MM.1S (cell line): ENCODE measurements around the gene GRIN3B.

Source experiments
- DNase-seq: peaks from one replicate; pipeline ENCODE4 v3.0.0-alpha.2; 2015
- H2AFZ ChIP-seq: fragments of 300-600 bp; sonication (generic); 2 replicates; pipeline ENCODE4 v1.6.0; 2016; ENCODE audit warnings: antibody characterized with exemption, low read length
- H3F3A ChIP-seq: fragments of 300-600 bp; sonication (generic); 2 replicates; pipeline ENCODE4 v1.6.1; 2016; ENCODE audit warnings: mild to moderate bottlenecking, antibody characterized with exemption, low read length, moderate library complexity, mixed read lengths; ENCODE audit not compliant: insufficient read depth
- H3K27ac ChIP-seq: fragments of 300-600 bp; sonication (generic); 2 replicates; pipeline ENCODE4 v1.5.1; 2016; ENCODE audit warnings: mild to moderate bottlenecking, low read length
- H3K27me3 ChIP-seq: fragments of 300-600 bp; sonication (generic); replicated peaks from 2 replicates; pipeline ENCODE4 v1.6.0; 2016; ENCODE audit warnings: low read length; ENCODE audit not compliant: insufficient read depth
- H3K36me3 ChIP-seq: fragments of 300-600 bp; sonication (generic); replicated peaks from 2 replicates; pipeline ENCODE4 v1.6.1; 2016; ENCODE audit warnings: mild to moderate bottlenecking, low read length, mixed read lengths; ENCODE audit not compliant: insufficient read depth
- H3K4me1 ChIP-seq: fragments of 300-600 bp; sonication (generic); 2 replicates; pipeline ENCODE4 v1.6.1; 2016; ENCODE audit warnings: low read length, mixed read lengths
- H3K4me2 ChIP-seq: fragments of 300-600 bp; sonication (generic); 2 replicates; pipeline ENCODE4 v1.6.0; 2016; ENCODE audit warnings: low read depth, low read length
- H3K4me3 ChIP-seq: fragments of 300-600 bp; sonication (generic); 2 replicates; pipeline ENCODE4 v1.5.1; 2016; ENCODE audit warnings: low read length, mixed read lengths
- H3K79me2 ChIP-seq: fragments of 300-600 bp; sonication (generic); 2 replicates; pipeline ENCODE4 v1.6.1; 2016; ENCODE audit warnings: mixed run types, low read length, mixed read lengths
- H3K9ac ChIP-seq: fragments of 300-600 bp; sonication (generic); 2 replicates; pipeline ENCODE4 v1.6.1; 2016; ENCODE audit warnings: low read length, mixed read lengths
- H3K9me2 ChIP-seq: fragments of 300-600 bp; sonication (generic); replicated peaks from 2 replicates; pipeline ENCODE4 v1.6.1; 2016; ENCODE audit warnings: mild to moderate bottlenecking, low read length, mixed read lengths; ENCODE audit not compliant: insufficient read depth
- H3K9me3 ChIP-seq: fragments of 300-600 bp; sonication (generic); replicated peaks from 2 replicates; pipeline ENCODE4 v1.6.1; 2016; ENCODE audit warnings: mild to moderate bottlenecking, low read length, mixed read lengths; ENCODE audit not compliant: insufficient read depth
- H4K20me1 ChIP-seq: fragments of 300-600 bp; sonication (generic); 2 replicates; pipeline ENCODE4 v1.6.1; 2016; ENCODE audit warnings: mild to moderate bottlenecking, low read length, moderate library complexity, mixed read lengths; ENCODE audit not compliant: insufficient read depth
- EZH2 ChIP-seq: fragments of 300-600 bp; sonication (generic); optimal IDR thresholded peaks from 2 replicates; pipeline ENCODE3; 2017; ENCODE audit warnings: low read depth, mild to moderate bottlenecking, antibody characterized with exemption, low read length, mixed read lengths
- EZH2phosphoT487 ChIP-seq: fragments of 300-600 bp; sonication (generic); IDR thresholded peaks from 2 replicates; pipeline ENCODE4 v1.6.1; 2018; ENCODE audit warnings: antibody characterized with exemption, low read length
- TF ChIP-seq, protein P1 (sequence below): fragments of 300-600 bp; sonication (generic); IDR thresholded peaks from 2 replicates; pipeline ENCODE4 v1.5.1; 2016; ENCODE audit warnings: antibody characterized with exemption, low read length, mixed read lengths

GRIN3B gene

DNA sequence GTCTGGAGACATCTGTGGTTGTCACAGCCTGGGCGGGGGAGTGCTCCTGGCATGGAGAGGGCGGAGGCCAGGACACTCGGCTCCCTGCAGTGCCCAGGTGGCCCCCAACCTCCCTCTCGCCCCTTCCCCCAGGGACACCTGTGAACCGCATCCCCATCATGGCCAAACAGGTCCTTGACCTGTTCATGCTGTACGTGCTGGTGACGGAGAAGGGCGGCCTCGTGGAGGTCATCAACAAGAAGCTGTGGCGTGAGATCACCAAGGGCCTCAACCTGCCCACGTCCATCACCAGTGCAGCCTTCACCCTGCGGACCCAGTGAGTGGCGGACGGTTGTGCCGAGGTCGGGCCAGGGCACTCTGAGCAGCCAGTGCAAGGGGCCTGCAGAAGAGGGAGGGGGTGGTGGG, 36.1 kb upstream of the GRIN3B start:
- DNase-seq, result no peak
- no peaks in the 10 kb centered on the region for H4K20me1 ChIP-seq
- H3K9ac ChIP-seq, result no peak overlapping the region
- H3K9me2 ChIP-seq, result no peaks in the 10 kb centered on the region
- TF ChIP-seq EZH2 (no peak), EZH2phosphoT487 (no peak)
- TF ChIP-seq, protein P1, sequence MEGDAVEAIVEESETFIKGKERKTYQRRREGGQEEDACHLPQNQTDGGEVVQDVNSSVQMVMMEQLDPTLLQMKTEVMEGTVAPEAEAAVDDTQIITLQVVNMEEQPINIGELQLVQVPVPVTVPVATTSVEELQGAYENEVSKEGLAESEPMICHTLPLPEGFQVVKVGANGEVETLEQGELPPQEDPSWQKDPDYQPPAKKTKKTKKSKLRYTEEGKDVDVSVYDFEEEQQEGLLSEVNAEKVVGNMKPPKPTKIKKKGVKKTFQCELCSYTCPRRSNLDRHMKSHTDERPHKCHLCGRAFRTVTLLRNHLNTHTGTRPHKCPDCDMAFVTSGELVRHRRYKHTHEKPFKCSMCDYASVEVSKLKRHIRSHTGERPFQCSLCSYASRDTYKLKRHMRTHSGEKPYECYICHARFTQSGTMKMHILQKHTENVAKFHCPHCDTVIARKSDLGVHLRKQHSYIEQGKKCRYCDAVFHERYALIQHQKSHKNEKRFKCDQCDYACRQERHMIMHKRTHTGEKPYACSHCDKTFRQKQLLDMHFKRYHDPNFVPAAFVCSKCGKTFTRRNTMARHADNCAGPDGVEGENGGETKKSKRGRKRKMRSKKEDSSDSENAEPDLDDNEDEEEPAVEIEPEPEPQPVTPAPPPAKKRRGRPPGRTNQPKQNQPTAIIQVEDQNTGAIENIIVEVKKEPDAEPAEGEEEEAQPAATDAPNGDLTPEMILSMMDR, result no peak
- H3F3A ChIP-seq, result no peaks in the 10 kb centered on the region
- H3K27ac ChIP-seq, result no peak overlapping the region
- H3K36me3 ChIP-seq, result peaks cover 10% of the 10 kb centered on the region; the same call in 1 of the 2 replicates
- H2AFZ ChIP-seq, result no peak overlapping the region
- no peaks in the 10 kb centered on the region for H3K27me3 ChIP-seq
- H3K4me3 ChIP-seq, result no peak overlapping the region
- H3K79me2 ChIP-seq, result no peaks in the 10 kb centered on the region
- no peak overlapping the region for H3K4me2 ChIP-seq
- no peaks in the 10 kb centered on the region for H3K4me1 ChIP-seq
- no peaks in the 10 kb centered on the region for H3K9me3 ChIP-seq

DNA sequence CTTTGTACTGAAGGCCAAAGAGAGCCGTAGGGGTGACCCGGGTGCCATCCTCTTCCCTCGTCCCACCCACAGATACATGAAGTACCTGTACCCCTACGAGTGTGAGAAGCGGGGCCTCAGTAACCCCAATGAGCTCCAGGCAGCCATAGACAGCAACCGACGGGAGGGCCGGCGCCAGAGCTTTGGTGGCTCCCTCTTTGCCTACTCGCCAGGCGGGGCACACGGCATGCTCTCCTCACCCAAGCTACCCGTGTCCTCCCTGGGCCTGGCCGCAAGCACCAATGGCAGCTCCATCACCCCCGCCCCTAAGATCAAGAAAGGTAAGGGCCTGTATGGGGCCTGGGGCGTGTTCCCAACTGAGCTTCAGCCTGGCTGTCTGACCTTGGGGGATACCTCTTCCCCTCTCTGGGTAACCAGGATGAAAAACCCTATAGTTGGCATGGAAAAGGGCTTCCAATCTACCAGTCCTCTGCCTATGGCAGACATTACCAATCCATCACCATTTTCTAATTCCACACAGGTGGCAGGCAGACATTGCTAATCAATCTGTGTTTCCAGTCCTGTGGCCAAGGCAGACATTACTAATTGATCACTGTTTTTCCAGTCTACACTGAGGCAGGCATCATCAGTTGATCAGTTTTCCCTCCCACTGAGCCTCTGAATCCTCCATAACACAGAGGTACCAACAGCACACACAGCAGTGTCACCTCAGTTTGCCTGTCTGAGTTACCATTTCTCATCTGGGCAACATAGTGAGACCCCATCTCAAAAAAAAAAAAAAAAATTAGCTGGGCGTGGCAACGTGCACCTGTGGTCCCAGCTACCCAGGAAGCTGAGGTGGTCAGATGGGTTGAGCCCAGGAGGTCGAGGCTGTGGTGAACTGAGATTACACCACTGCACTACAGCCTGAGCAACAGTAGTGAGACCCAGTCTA, 35.2 kb upstream of the GRIN3B start:
- no peak overlapping the region for H3K9ac ChIP-seq
- no peaks in the 10 kb centered on the region for H3K27me3 ChIP-seq
- H3K36me3 ChIP-seq, result peaks cover 10% of the 10 kb centered on the region
- H3K4me2 ChIP-seq, result no peak overlapping the region
- DNase-seq, result no peak
- TF ChIP-seq EZH2, result no peak
- TF ChIP-seq, protein P1, result no peak
- no peak for TF ChIP-seq EZH2phosphoT487
- no peak overlapping the region for H3K27ac ChIP-seq
- H3K79me2 ChIP-seq, result no peaks in the 10 kb centered on the region
- no peak overlapping the region for H2AFZ ChIP-seq
- H3F3A ChIP-seq, result no peaks in the 10 kb centered on the region
- H3K4me1 ChIP-seq, result no peaks in the 10 kb centered on the region
- H3K9me2 ChIP-seq, result no peaks in the 10 kb centered on the region
- H3K4me3 ChIP-seq, result no peak overlapping the region
- H4K20me1 ChIP-seq, result no peaks in the 10 kb centered on the region
- H3K9me3 ChIP-seq, result no peaks in the 10 kb centered on the region

DNA sequence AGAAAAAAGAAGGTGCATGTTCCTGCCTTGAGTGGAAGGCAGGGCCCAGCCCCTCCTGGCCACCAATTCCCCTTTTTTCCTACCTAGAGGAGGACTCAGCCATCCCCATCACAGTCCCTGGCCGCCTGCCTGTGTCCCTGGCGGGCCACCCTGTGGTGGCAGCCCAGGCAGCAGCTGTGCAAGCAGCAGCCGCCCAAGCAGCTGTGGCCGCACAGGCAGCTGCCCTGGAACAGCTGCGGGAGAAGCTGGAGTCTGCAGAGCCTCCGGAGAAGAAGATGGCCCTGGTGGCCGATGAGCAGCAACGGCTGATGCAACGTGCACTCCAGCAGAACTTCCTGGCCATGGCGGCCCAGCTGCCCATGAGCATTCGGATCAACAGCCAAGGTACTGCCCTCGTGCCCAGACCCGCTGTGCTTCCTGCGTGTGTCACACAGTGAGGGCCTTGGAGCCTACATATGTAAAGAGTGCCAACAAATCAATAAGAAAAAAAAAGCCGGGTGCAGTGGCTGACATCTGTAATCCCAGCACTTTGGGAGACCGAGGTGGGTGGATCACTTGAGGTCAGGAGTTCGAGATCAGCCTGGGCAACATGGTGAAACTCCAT, 33.6 kb upstream of the GRIN3B start:
- no peaks in the 10 kb centered on the region for H3K27me3 ChIP-seq
- no peak overlapping the region for H2AFZ ChIP-seq
- no peaks in the 10 kb centered on the region for H3K4me1 ChIP-seq
- DNase-seq, result no peak
- no peaks in the 10 kb centered on the region for H3K79me2 ChIP-seq
- H3K4me3 ChIP-seq, result no peak overlapping the region
- H3K4me2 ChIP-seq, result no peak overlapping the region
- no peaks in the 10 kb centered on the region for H3K9me2 ChIP-seq
- H3K36me3 ChIP-seq, result peaks cover 19% of the 10 kb centered on the region
- no peaks in the 10 kb centered on the region for H3K9me3 ChIP-seq
- TF ChIP-seq EZH2phosphoT487 (no peak), EZH2 (no peak)
- TF ChIP-seq, protein P1, result no peak
- H4K20me1 ChIP-seq, result no peaks in the 10 kb centered on the region
- H3K9ac ChIP-seq, result no peak overlapping the region
- H3F3A ChIP-seq, result no peaks in the 10 kb centered on the region
- H3K27ac ChIP-seq, result no peak overlapping the region
